ENCODE results near the gene KRABD2. TPM values are rescaled to one million over a fixed set of nuclear protein-coding genes. Genes with fewer than 3 reads are reported as not detected.

KRABD2 gene

GRCh38 chr17:8337802-8338752 lies 38.4 kb downstream of the KRABD2 start:
- H3K27me3 ChIP-seq (replicated peaks), result no peaks in the 10 kb centered on the region
- H3K4me3 ChIP-seq, result no peak overlapping the region
- H3K9me3 ChIP-seq (replicated peaks), result no peaks in the 10 kb centered on the region
- H3K27ac ChIP-seq, result no peak overlapping the region
- peaks cover 9% of the 10 kb centered on the region for H3K4me1 ChIP-seq (replicated peaks)
- no peaks in the 10 kb centered on the region for H3K36me3 ChIP-seq
- DNase-seq (ENCODE audit: low read depth in 1 of 2, low spot score in 2 of 2), result no peak

GRCh38 chr17:8333281-8333680 lies 43.2 kb downstream of the KRABD2 start:
- no peak overlapping the region for H3K4me3 ChIP-seq
- H3K4me1 ChIP-seq (replicated peaks), result peaks cover 9% of the 10 kb centered on the region
- H3K9me3 ChIP-seq (replicated peaks), result no peaks in the 10 kb centered on the region
- no peak for DNase-seq (ENCODE audit: low read depth in 1 of 2, low spot score in 2 of 2)
- H3K36me3 ChIP-seq, result no peaks in the 10 kb centered on the region
- no peak overlapping the region for H3K27ac ChIP-seq
- no peaks in the 10 kb centered on the region for H3K27me3 ChIP-seq (replicated peaks)

DNA sequence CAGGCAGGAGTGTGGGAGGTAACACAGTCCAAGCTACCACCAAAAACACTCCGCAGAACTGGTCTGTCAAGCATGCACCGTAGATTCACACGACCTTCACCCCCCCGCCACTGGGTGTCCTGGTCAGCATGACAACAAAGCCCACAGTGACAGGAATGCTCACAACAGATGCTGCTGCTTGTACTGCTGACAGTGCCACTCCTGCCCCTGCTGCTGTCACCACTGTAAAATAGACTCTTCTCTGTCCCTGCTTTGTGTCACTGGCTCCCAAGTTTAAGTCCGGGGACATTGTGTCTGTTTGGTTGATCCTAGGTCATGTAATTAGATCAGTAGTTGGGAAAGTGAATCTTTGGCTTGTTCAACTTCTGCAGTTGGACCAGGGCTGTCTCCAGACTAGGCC lies 43.8 kb downstream of the KRABD2 start:
- no peak for DNase-seq (ENCODE audit: low read depth in 1 of 2, low spot score in 2 of 2)
- no peaks in the 10 kb centered on the region for H3K27me3 ChIP-seq (replicated peaks)
- H3K9me3 ChIP-seq (replicated peaks), result no peaks in the 10 kb centered on the region
- H3K36me3 ChIP-seq, result no peaks in the 10 kb centered on the region
- H3K27ac ChIP-seq, result no peak overlapping the region
- no peak overlapping the region for H3K4me3 ChIP-seq
- H3K4me1 ChIP-seq (replicated peaks), result peaks cover 9% of the 10 kb centered on the region

- no peak for DNase-seq (ENCODE audit: low read depth in 1 of 2, low spot score in 2 of 2)
- H3K9me3 ChIP-seq (replicated peaks), result no peaks in the 10 kb centered on the region
- H3K27ac ChIP-seq, result no peak overlapping the region
- H3K27me3 ChIP-seq (replicated peaks), result no peaks in the 10 kb centered on the region
- peaks cover 11% of the 10 kb centered on the region for H3K4me1 ChIP-seq (replicated peaks)
- H3K36me3 ChIP-seq, result no peaks in the 10 kb centered on the region
- no peak overlapping the region for H3K4me3 ChIP-seq
Measured at GRCh38 chr17:8332128-8332527, 44.4 kb downstream of the KRABD2 start.

GRCh38 chr17:8327303-8327649 lies 49.2 kb downstream of the KRABD2 start:
- H3K27me3 ChIP-seq (replicated peaks), result no peaks in the 10 kb centered on the region
- H3K4me3 ChIP-seq, result peak overlapping the region; percentile 30
- no peak overlapping the region for H3K27ac ChIP-seq
- no peaks in the 10 kb centered on the region for H3K9me3 ChIP-seq (replicated peaks)
- H3K4me1 ChIP-seq (replicated peaks), result peaks cover 7% of the 10 kb centered on the region
- no peak for DNase-seq (ENCODE audit: low read depth in 1 of 2, low spot score in 2 of 2)
- no peaks in the 10 kb centered on the region for H3K36me3 ChIP-seq

Other genes with a start within 250 kb of the KRABD2 start
- 1.0 and 8.3 TPM in 2 replicates for gene PER1, start 224.3 kb downstream of the KRABD2 start, total RNA-seq (2014; rRNA removed; shearing (Covaris generic))
- gene VAMP2, start 213.8 kb downstream of the KRABD2 start, total RNA-seq (2014; rRNA removed; shearing (Covaris generic)), result 2.9 and 9.7 TPM in 2 replicates
- 11.5 and 15.9 TPM in 2 replicates for gene TMEM107, start 200.3 kb downstream of the KRABD2 start, total RNA-seq (2014; rRNA removed; shearing (Covaris generic))
- gene BORCS6, start 186.5 kb downstream of the KRABD2 start, total RNA-seq (2014; rRNA removed; shearing (Covaris generic)), result 4.3 and 7.4 TPM in 2 replicates
- 99.7 and 119 TPM in 2 replicates for gene AURKB, start 166.1 kb downstream of the KRABD2 start, total RNA-seq (2014; rRNA removed; shearing (Covaris generic))
- gene CTC1, start 128.6 kb downstream of the KRABD2 start, total RNA-seq (2014; rRNA removed; shearing (Covaris generic)), result 0.60 and 1.3 TPM in 2 replicates
- 29.3 and 60.1 TPM in 2 replicates for gene PFAS, start 127.4 kb downstream of the KRABD2 start, total RNA-seq (2014; rRNA removed; shearing (Covaris generic))
- gene RANGRF, start 88.0 kb downstream of the KRABD2 start, total RNA-seq (2014; rRNA removed; shearing (Covaris generic)), result 7.6 and 12.7 TPM in 2 replicates
- 0.74 TPM in 1 of 2 replicates, not detected in the other for gene SLC25A35, start 81.3 kb downstream of the KRABD2 start, total RNA-seq (2014; rRNA removed; shearing (Covaris generic))
- not detected in 2 replicates for gene ARHGEF15, start 66.5 kb downstream of the KRABD2 start, total RNA-seq (2014; rRNA removed; shearing (Covaris generic))
- not detected in 2 replicates for gene ODF4, start 36.9 kb downstream of the KRABD2 start, total RNA-seq (2014; rRNA removed; shearing (Covaris generic))
- gene RPL26, start 6.5 kb upstream of the KRABD2 start, total RNA-seq (2014; rRNA removed; shearing (Covaris generic)), result 2,200 and 2,622 TPM in 2 replicates
- gene RNF222, start 21.1 kb upstream of the KRABD2 start, total RNA-seq (2014; rRNA removed; shearing (Covaris generic)), result not detected in 2 replicates
- gene NDEL1, start 59.2 kb upstream of the KRABD2 start, total RNA-seq (2014; rRNA removed; shearing (Covaris generic)), result 39.6 and 49.7 TPM in 2 replicates